HG02642 (cell line): ENCODE results near the gene FBXO42.
"Not testable (repeated sequence)": the region's sequence is repeated elsewhere in the genome, so short reads cannot be mapped to it uniquely, and the experiment has no call there.

ENCODE experiments used
- ATAC-seq: cut with Tn5 transposase; IDR thresholded peaks from one replicate; pipeline ENCODE4 v1.9.1; 2021; ENCODE audit warnings: mild to moderate bottlenecking; ENCODE audit not compliant: unreplicated experiment, poor library complexity

The FBXO42 gene

GRCh38 chr1:16275591-16275990 is 76.7 kb downstream of the FBXO42 start:
- ATAC-seq: no peak

GRCh38 chr1:16267690-16268180 is 84.5 kb downstream of the FBXO42 start:
- no peak for ATAC-seq

- ATAC-seq: no peak
These were observed 85.7 kb downstream of the FBXO42 start for GRCh38 chr1:16266411-16267118.

GRCh38 chr1:16262067-16262466 is 90.2 kb downstream of the FBXO42 start:
- no peak for ATAC-seq

GRCh38 chr1:16260814-16261213 is 91.5 kb downstream of the FBXO42 start:
- ATAC-seq: no peak

- no peak for ATAC-seq
These were observed 93.6 kb downstream of the FBXO42 start for GRCh38 chr1:16258591-16259135.

- ATAC-seq: no peak
These were observed 94.3 kb downstream of the FBXO42 start for GRCh38 chr1:16257968-16258367.

- not testable (repeated sequence) for ATAC-seq
These were observed 94.7 kb downstream of the FBXO42 start for GRCh38 chr1:16257556-16257955.

GRCh38 chr1:16256478-16256877 is 95.8 kb downstream of the FBXO42 start:
- ATAC-seq: no peak

GRCh38 chr1:16254263-16254928 is 97.9 kb downstream of the FBXO42 start:
- no peak for ATAC-seq

GRCh38 chr1:16253332-16253922 is 98.9 kb downstream of the FBXO42 start:
- ATAC-seq: no peak

- no peak for ATAC-seq
These were observed 99.4 kb downstream of the FBXO42 start for GRCh38 chr1:16252912-16253311.

GRCh38 chr1:16251381-16251780 is 100.9 kb downstream of the FBXO42 start:
- no peak for ATAC-seq

GRCh38 chr1:16250524-16251251 is 101.6 kb downstream of the FBXO42 start:
- ATAC-seq: no peak

GRCh38 chr1:16249596-16250241 is 102.6 kb downstream of the FBXO42 start:
- ATAC-seq: no peak

GRCh38 chr1:16248603-16249516 is 103.4 kb downstream of the FBXO42 start:
- ATAC-seq: no peak

- no peak for ATAC-seq
These were observed 104.3 kb downstream of the FBXO42 start for GRCh38 chr1:16248007-16248436.

GRCh38 chr1:16247441-16247840 is 104.8 kb downstream of the FBXO42 start:
- ATAC-seq: no peak

- ATAC-seq: no peak
These were observed 105.3 kb downstream of the FBXO42 start for GRCh38 chr1:16246961-16247360.
